ENCODE data around the gene FHIT. TPM values are rescaled to one million over a fixed set of nuclear protein-coding genes. Genes with fewer than 3 reads are reported as not detected.

FHIT gene
- total RNA-seq, 1 donor from 2014 or later: 11.7 TPM

GRCh38 chr3:60309539-60310268 is 941.5 kb downstream of the FHIT start:
- TF ChIP-seq CTCF (conservative IDR thresholded peaks at IDR 0.05): no peak
- Mint-ChIP-seq H3K27me3 (no peaks in the 10 kb centered on the region), H3K4me3 (no peak overlapping the region), H3K27ac (no peak overlapping the region), H3K36me3 (no peaks in the 10 kb centered on the region), H3K4me1 (ENCODE audit: unreplicated experiment) (peaks cover 25% of the 10 kb centered on the region), H3K9me3 (no peaks in the 10 kb centered on the region)
- no peak for DNase-seq (ENCODE audit: extremely low spot score, unreplicated experiment)

DNA sequence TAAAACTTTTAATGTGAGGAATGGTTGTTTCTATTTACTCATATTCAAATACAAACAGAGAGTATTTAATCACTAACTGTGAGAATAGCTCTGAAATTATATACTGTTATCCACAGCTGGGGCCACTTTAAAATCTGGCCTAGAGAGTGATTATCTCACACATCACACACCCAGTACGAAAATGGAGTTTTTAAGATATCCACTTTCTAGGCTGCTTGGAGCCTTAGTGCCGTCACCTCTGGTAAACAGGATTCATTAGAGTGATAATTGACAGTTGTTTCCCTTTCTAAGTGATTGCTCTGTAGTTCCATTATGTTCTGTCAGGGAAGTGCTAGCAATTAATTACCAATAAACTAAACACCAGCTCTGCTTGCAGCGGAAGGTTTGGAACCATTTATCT is 942.4 kb downstream of the FHIT start:
- Mint-ChIP-seq H3K9me3 (no peaks in the 10 kb centered on the region), H3K27me3 (no peaks in the 10 kb centered on the region)

DNA sequence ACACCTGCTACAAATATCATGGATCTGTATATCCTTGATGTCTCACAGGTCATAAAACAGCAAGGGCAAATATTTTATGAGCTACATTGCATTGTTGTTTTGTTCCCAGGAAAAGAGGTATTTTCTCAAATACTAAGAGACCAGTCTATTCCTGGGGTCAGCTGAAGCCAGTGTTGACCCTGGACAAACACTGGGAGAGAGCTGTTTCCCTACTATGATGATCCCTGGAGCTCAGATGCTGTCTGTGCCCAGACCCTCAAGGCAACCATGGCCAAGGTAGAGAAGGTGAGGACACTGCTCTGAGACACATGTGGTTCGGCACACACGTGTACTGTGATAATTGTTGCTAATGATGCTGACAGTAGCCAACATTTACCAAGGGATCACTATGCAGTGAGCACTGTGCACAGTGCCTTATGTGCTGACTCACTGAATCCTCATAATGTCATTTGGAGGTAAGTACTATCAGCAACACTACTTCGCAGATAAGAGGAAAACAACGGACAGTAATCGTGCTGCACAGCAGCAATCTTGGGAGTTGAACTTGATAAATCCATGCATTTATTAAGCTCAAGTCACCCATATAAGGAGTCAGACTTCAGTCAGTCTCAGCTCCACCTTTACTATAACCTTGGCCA is 943.6 kb downstream of the FHIT start:
- Mint-ChIP-seq H3K27me3 (no peaks in the 10 kb centered on the region), H3K4me3 (no peak overlapping the region), H3K9me3 (no peaks in the 10 kb centered on the region), H3K4me1 (ENCODE audit: unreplicated experiment) (peaks cover 6% of the 10 kb centered on the region), H3K27ac (no peak overlapping the region), H3K36me3 (no peaks in the 10 kb centered on the region)
- no peak for TF ChIP-seq CTCF (conservative IDR thresholded peaks at IDR 0.05)
- DNase-seq (ENCODE audit: extremely low spot score, unreplicated experiment): no peak

More for the DNA sequence above, 942.4 kb downstream of the FHIT start:
- no peak overlapping the region for H3K27ac Mint-ChIP-seq
- no peak for TF ChIP-seq CTCF (conservative IDR thresholded peaks at IDR 0.05)
- no peak for DNase-seq (ENCODE audit: extremely low spot score, unreplicated experiment)
- H3K4me1 Mint-ChIP-seq (ENCODE audit: unreplicated experiment): peaks cover 17% of the 10 kb centered on the region
- H3K36me3 Mint-ChIP-seq: no peaks in the 10 kb centered on the region
- no peak overlapping the region for H3K4me3 Mint-ChIP-seq

DNA sequence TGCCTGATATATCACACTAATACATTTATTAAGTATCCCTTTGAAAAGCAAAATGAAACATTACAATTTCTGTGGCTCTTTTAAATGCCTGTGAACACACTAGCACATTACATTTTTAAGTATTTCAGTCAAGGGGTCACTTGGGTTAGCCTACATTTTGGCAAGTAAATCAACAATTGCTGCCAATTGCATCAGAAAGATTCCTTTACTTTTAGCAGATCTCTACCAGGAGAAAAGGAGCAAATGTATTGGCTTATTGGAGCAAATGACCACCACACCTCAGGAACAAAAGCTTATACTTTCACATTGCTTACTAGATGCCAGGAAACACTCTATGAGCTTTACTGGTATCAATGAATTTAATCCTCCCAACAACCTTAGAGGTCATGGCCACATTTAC is 947.1 kb downstream of the FHIT start:
- no peak overlapping the region for H3K4me3 Mint-ChIP-seq
- H3K27me3 Mint-ChIP-seq: no peaks in the 10 kb centered on the region
- H3K4me1 Mint-ChIP-seq (ENCODE audit: unreplicated experiment): peaks cover 4% of the 10 kb centered on the region
- TF ChIP-seq CTCF (conservative IDR thresholded peaks at IDR 0.05): no peak
- no peak for DNase-seq (ENCODE audit: extremely low spot score, unreplicated experiment)
- no peaks in the 10 kb centered on the region for H3K9me3 Mint-ChIP-seq
- H3K36me3 Mint-ChIP-seq: no peaks in the 10 kb centered on the region
- H3K27ac Mint-ChIP-seq: no peak overlapping the region

DNA sequence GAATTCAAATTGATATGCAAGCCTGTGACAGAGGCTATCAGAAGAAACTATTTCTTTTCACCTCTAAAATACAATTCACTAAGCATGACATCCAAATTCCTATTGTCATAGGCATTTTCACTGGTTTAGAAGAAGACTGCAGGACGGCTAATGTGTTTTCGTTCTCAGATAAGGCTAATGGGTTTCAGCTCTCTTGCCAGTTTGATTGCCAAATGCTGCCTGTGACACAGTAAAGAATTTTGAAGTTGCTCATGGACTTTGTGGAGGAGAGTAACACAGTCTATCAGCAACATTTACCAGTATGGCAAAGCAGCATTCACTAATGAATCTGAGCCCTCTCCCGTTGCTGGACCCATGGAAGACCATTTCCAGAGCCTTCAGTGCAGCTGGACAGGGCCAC is 948.1 kb downstream of the FHIT start:
- no peak for DNase-seq (ENCODE audit: extremely low spot score, unreplicated experiment)
- Mint-ChIP-seq H3K4me1 (ENCODE audit: unreplicated experiment) (peaks cover 4% of the 10 kb centered on the region), H3K9me3 (no peaks in the 10 kb centered on the region), H3K4me3 (no peak overlapping the region), H3K27me3 (no peaks in the 10 kb centered on the region), H3K27ac (no peak overlapping the region), H3K36me3 (no peaks in the 10 kb centered on the region)
- TF ChIP-seq CTCF (conservative IDR thresholded peaks at IDR 0.05): no peak
